ENCODE data around the gene ATP2B2. TPM values are rescaled to one million over a fixed set of nuclear protein-coding genes. Genes with fewer than 3 reads are reported as not detected.

ATP2B2 gene
- total RNA-seq, 4 donors from 2014 or later, result 0.42 to 2.0 (median 1.1) TPM

- no peak overlapping the region for H3K4me3 ChIP-seq
- 69 to 75% methylated on average over 6 of the region's 6 CpGs for WGBS, 2 donors
- TF ChIP-seq EP300 (IDR thresholded peaks at IDR 0.05) (no peak), POLR2A (IDR thresholded peaks at IDR 0.05) (no peak), CTCF (IDR thresholded peaks at IDR 0.05) (no peak)
- no peak for DNase-seq (ENCODE audit: low spot score in 2 of 2)
- peaks cover 0 to 29% of the 10 kb centered on the region in 2 donors for H3K27me3 ChIP-seq
- peaks cover 0 to 19% (median 5%) of the 10 kb centered on the region in 4 donors for H3K4me1 ChIP-seq
- no peak overlapping the region for H3K27ac ChIP-seq
- no peaks in the 10 kb centered on the region for H3K9me3 ChIP-seq
- no peaks in the 10 kb centered on the region for H3K36me3 ChIP-seq
These were observed 3.4 kb upstream of the ATP2B2 start for GRCh38 chr3:10508619-10509260.

GRCh38 chr3:10508235-10508618 lies 2.8 kb upstream of the ATP2B2 start:
- no peak for DNase-seq (ENCODE audit: low spot score in 2 of 2)
- 83 to 87% methylated on average over 3 of the region's 3 CpGs for WGBS, 2 donors
- Histone ChIP-seq H3K36me3 (no peaks in the 10 kb centered on the region), H3K9me3 (no peaks in the 10 kb centered on the region), H3K4me1 (peaks cover 0 to 19% (median 5%) of the 10 kb centered on the region in 4 donors), H3K27me3 (peaks cover 0 to 34% of the 10 kb centered on the region in 2 donors), H3K27ac (no peak overlapping the region), H3K4me3 (no peak overlapping the region)
- TF ChIP-seq EP300 (IDR thresholded peaks at IDR 0.05), result no peak
- TF ChIP-seq CTCF (IDR thresholded peaks at IDR 0.05), result no peak
- no peak for TF ChIP-seq POLR2A (IDR thresholded peaks at IDR 0.05)

- H3K27ac ChIP-seq, result no peak overlapping the region
- no peaks in the 10 kb centered on the region for H3K9me3 ChIP-seq
- no peaks in the 10 kb centered on the region for H3K36me3 ChIP-seq
- peaks cover 0 to 19% (median 5%) of the 10 kb centered on the region in 4 donors for H3K4me1 ChIP-seq
- peaks cover 0 to 35% of the 10 kb centered on the region in 2 donors for H3K27me3 ChIP-seq
- H3K4me3 ChIP-seq, result no peak overlapping the region
- DNase-seq (ENCODE audit: low spot score in 2 of 2), result no peak
- no peak for TF ChIP-seq EP300 (IDR thresholded peaks at IDR 0.05)
- no peak for TF ChIP-seq CTCF (IDR thresholded peaks at IDR 0.05)
- no peak for TF ChIP-seq POLR2A (IDR thresholded peaks at IDR 0.05)
- WGBS, 2 donors, result 87 to 91% methylated on average over 9 of the region's 9 CpGs
These were observed 1.9 kb upstream of the ATP2B2 start for GRCh38 chr3:10507331-10507730.

- H3K36me3 ChIP-seq, result no peaks in the 10 kb centered on the region
- H3K27me3 ChIP-seq, result peaks cover 0 to 35% of the 10 kb centered on the region in 2 donors
- WGBS, 2 donors, result 95 to 100% methylated on average over 6 to 11 of the region's 14 CpGs
- no peak for DNase-seq (ENCODE audit: low spot score in 2 of 2)
- no peak overlapping the region for H3K4me3 ChIP-seq
- TF ChIP-seq POLR2A (IDR thresholded peaks at IDR 0.05) (no peak), CTCF (IDR thresholded peaks at IDR 0.05) (no peak), EP300 (IDR thresholded peaks at IDR 0.05) (no peak)
- H3K27ac ChIP-seq, result no peak overlapping the region
- no peaks in the 10 kb centered on the region for H3K9me3 ChIP-seq
- H3K4me1 ChIP-seq, result peaks cover 0 to 19% (median 5%) of the 10 kb centered on the region in 4 donors
These were observed 1.3 kb upstream of the ATP2B2 start for GRCh38 chr3:10506696-10507095.

- Histone ChIP-seq H3K4me1 (peaks cover 0 to 19% (median 5%) of the 10 kb centered on the region in 4 donors), H3K27ac (peak overlapping the region in 1 of 4 donors; percentile 66), H3K36me3 (no peaks in the 10 kb centered on the region), H3K27me3 (peaks cover 0 to 35% of the 10 kb centered on the region in 2 donors), H3K9me3 (no peaks in the 10 kb centered on the region), H3K4me3 (peak overlapping the region in 3 of 4 donors; percentile 28 to 52 (median 46))
- 32 to 33% methylated on average over 20 to 22 of the region's 22 CpGs for WGBS, 2 donors
- TF ChIP-seq POLR2A (IDR thresholded peaks at IDR 0.05), result no peak
- no peak for TF ChIP-seq CTCF (IDR thresholded peaks at IDR 0.05)
- TF ChIP-seq EP300 (IDR thresholded peaks at IDR 0.05), result no peak
- no peak for DNase-seq (ENCODE audit: low spot score in 2 of 2)
These were observed 602 bp upstream of the ATP2B2 start for GRCh38 chr3:10505791-10506585.

Data from tibial nerve (tissue), 4 donors.